ENCODE results near the gene NAA40.

The NAA40 gene

GRCh38 chr11:63913866-63914830 lies 24.7 kb upstream of the NAA40 start:
- DNase-seq, result no peak

DNA sequence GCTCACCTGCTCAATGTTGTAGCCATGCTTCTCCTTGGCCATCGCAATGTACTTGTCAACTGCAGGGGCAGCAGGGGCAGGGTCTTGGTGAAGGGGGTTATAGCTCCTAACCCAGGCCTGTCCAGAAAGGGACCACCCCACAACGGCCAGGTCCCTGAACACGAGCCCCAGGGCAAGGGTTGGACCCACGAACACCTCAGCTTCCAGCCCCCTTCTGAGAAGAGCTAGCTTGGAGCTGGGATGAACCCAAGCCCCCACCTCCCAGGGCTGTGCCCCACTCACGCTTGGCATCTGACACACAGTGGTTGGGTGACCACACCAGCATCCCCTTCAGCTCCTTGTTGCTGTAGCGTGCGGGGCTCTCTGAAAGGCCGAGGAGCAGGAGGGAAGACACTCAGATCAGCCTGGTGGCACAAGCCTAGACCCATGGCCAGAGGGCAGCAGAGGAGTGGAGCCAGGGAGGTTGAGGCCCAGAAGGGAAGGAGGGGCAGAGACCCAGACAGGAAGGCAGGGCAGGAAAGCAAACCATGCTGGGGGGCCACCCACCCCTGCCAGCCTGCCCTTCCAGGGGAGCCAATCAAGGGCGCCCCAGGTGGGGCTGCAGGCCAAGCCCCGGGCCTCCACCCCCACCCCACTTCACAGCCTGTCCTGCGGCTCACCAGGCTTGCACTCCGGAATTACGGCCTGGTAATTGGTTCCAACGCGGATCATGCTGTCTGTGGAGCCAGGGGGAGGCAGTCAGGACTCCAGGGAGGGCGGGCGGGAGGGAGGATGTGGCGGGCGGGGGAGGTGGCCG lies 23.7 kb upstream of the NAA40 start:
- no peak for DNase-seq

GRCh38 chr11:63915961-63916836 lies 22.6 kb upstream of the NAA40 start:
- peak; percentile 7 for DNase-seq

- peak; percentile 64 for DNase-seq
Measured at GRCh38 chr11:63916837-63917691, 21.7 kb upstream of the NAA40 start, which contains the start of gene RCOR2. RCOR2 (minus strand) TSS chr11:63917164; CDS start chr11:63916456, 708 bp downstream.

DNA sequence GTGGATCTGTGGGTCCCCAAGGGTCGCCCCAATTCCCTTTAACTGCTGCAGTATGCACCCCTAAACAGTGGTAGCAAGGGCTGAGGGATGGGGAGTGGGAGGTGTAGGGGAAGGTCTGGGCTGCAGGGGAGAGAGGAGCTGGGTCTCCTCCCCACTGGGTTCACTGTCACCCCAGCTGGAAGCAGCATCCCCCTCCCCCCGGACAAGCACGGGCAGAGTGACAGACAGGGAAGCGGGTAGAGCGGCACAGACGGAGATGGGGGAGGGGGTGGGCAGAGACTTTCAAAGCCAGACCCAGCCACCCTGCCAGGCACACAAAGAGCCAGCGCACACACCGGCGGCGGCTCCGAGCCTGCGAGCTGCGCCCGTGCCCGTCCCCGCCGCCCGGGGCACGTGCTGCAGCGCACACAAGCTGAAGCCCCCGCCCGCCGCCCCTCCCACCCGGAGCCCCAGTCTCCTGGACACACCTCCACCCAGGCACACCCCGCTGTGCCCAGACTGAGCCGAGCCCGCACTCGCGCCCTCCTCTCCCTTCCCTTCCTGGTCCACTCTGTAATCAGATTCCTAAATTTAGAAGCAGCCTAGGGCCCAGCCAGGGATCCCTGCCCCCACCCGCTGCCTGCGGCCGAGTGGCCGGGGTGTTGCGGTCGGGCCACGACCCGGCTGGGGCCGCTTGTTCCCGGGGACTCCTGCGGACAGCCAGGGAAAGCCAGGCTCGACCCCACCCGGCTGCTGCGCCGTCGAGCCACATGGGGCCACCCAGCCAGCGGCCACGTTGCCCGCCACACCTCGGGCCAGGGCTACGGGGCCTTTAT lies 20.9 kb upstream of the NAA40 start:
- peak; percentile 53 for DNase-seq

- DNase-seq, result no peak
Measured at GRCh38 chr11:63918507-63919191, 20.2 kb upstream of the NAA40 start.

DNA sequence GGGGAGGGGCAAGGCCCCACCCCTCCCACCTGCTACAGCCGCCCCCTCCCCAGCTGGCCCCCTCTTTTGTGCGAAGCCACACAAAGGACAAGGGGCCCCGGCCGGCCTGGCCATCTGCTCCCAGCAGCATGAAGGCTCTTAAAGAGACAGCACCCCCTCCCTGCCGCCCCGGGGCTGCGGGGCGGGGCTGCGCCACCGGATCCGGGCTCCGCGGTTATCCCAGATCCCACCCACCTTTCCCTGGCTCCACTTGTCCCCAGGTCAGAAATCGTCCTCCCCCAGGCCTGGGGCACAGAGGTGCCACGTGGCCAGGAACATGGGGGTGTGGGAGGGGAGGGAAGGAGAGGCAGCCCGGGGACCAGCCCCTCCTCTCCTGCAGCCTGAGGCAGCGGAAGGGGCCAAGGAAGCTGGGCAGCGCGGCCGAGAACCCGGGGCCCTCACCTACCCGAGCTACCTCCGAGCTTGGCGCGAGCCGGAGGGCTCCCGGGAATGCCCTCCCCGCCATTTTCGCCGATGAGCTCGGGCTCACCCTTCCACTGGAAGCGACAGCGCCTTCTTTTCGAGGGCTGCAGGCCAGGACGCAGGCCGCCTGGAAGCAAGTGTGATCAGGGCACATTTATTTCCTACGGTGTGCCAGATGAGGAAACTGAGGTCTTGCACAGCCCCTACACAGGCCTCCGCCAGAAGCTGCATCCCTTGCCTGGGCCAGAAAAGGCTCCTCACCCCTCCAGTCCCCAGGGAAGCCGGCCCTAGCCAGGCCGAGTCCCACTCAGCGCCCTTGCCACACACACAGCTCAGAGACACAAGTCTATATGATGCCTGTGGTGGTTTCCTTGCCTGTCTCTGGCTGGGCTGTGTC lies 19.3 kb upstream of the NAA40 start:
- DNase-seq, result no peak

GRCh38 chr11:63920126-63920938 lies 18.5 kb upstream of the NAA40 start:
- DNase-seq, result no peak

DNA sequence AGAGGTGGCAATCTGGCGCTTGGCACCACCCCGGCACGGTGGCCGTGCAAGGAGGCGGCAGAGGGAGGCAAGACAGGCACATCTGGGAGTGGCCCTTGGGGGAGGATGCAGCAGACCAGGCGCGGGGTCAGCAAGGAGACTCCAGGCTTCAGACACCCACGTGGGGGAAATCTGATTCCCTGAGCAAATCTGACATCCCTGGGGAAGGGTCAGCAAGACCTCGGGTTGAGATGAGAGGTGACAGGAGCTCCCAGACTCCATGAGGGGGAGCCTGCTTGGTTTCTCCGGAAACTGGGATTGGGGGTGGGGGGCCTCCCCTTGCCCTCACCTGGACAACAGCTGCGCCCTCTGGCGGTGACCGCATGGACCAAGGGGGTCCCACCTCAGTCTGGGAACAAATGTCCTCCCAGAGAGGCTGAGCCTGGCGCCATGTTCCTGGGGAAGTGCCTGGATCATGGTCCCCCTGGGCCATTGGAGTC lies 17.8 kb upstream of the NAA40 start:
- DNase-seq, result no peak

GRCh38 chr11:63922673-63923192 lies 16.1 kb upstream of the NAA40 start:
- DNase-seq, result no peak

- no peak for DNase-seq
Measured at GRCh38 chr11:63923319-63923718, 15.5 kb upstream of the NAA40 start.

- no peak for DNase-seq
Measured at GRCh38 chr11:63929616-63930015, 9.2 kb upstream of the NAA40 start.

GRCh38 chr11:63931045-63931444 lies 7.8 kb upstream of the NAA40 start:
- DNase-seq, result no peak

- DNase-seq, result no peak
Measured at GRCh38 chr11:63931876-63932275, 6.9 kb upstream of the NAA40 start.

DNA sequence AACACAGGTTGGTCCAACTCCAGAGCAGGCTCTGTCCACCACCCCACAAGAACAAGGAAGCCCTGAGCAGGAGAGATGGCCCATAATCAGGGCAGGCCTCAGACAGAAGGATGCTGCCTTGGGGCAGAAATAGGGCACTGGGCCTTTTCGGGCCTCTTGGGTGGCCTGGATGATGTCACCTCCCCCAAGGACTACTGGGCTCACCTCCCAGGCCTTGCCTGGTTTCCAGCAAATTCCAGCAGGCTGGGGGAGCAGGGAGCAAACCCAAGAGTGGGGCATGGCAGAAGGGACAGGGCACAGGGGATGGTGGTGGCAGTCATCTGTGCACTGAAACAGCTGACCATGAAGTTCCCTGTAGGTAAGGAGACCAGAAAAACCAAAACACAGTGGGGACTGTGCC lies 5.3 kb upstream of the NAA40 start:
- no peak for DNase-seq

DNA sequence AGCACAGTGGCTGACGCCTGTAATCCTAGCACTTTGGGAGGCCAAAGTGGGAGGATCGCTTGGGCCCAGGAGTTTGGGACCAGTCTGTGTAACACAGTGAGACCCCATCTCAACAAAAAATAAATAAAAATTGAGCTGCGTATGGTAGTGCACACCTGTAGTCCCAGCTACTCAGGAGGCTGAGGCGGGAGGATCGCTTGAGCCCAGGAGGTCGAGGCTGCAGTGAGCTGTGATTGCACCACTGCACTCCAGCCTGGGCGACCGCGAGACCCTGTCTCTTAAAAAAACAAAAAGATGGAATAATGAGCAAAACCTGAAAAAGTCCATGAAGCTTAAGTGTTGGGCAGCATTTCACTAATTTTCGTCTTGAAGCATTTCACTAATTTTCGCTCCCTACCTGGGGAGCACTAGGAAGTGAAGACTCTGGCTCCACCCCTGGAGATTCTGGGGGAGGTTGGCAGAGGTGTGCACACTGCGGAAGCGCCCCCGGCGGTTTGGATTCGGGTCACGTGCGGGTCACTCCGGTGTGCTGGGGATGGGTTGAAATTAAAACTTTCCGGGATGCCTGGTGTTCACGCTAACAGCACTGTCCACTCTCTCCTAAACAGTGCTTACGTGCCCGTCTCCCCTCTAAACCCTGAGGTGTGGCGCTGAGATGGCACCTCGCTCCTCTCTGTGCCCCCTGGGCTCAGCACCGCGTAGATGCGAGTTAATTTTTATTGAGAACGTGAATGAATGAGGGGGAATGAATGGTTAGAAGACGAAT lies 906 bp upstream of the NAA40 start:
- DNase-seq, result no peak

DNA sequence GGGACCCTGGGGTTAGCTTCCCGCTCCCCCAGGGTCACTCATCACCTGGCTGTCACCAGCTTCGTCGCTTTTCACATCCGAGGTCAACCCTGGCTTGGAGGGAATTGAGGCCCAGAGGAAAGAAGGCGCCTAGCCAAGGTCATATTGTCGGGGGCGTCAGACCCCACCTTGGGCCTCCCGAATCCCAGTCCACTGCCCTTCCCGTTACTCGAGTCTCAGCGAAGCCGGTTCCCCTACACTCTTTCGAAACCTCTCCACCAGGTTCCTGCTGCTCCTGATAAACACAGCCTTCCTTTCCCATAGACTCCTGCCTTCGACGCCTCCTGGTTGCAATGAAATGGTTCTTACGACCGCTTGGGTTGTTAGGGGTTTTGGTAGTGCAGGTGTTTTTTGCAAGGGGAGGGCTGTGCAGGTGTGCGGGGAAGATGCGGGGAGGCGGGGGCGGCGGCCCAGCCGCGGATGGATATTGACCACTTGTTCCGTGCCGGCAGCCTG lies 642 bp downstream of the NAA40 start:
- no peak for DNase-seq

Measured in MV-4-11 (cell line).